Thoracic aorta (tissue), 2 donors: ENCODE data around the gene PFKFB4. TPM values are rescaled to one million over a fixed set of nuclear protein-coding genes. Genes with fewer than 3 reads are reported as not detected.

Source experiments
- ATAC-seq: fragments of 150-250 bp; one replicate; pipeline ENCODE4 v1.8.0; 2017; ENCODE audit warnings: low read depth; ENCODE audit not compliant: insufficient number of reproducible peaks, low FRiP score
- DNase-seq: peaks from one replicate; pipeline ENCODE4 v3.0.0-alpha.2; 2020; ENCODE audit warnings: low spot score
- H3K27ac ChIP-seq, 2 donors: fragments of 200-600 bp; sonication (generic); 1 replicate in 1 of 2; 2 replicates in 1 of 2; pipeline ENCODE4 v1.5.1; 2016; ENCODE audit warnings: mild to moderate bottlenecking in 2 of 2, moderate library complexity in 2 of 2
- H3K27me3 ChIP-seq: fragments of 200-600 bp; sonication (generic); replicated peaks from 2 replicates; pipeline ENCODE4 v1.6.0; 2016; ENCODE audit warnings: mild to moderate bottlenecking; ENCODE audit not compliant: insufficient read depth
- H3K36me3 ChIP-seq: fragments of 200-600 bp; sonication (generic); one replicate; pipeline ENCODE4 v1.5.1; 2016
- H3K4me1 ChIP-seq, 2 donors: fragments of 200-600 bp; sonication (generic); 1 replicate in 1 of 2; 2 replicates in 1 of 2; pipeline versions ENCODE4 v1.5.1 to v1.6.0; 2016; ENCODE audit warnings: low read depth in 2 of 2, mild to moderate bottlenecking in 1 of 2; ENCODE audit not compliant: control insufficient read depth in 1 of 2
- H3K4me3 ChIP-seq: fragments of 200-600 bp; sonication (generic); 2 replicates; pipeline ENCODE4 v1.5.1; 2016; ENCODE audit warnings: mild to moderate bottlenecking
- H3K9me3 ChIP-seq: fragments of 200-600 bp; sonication (generic); 2 replicates; pipeline ENCODE4 v1.5.1; 2016
- CTCF ChIP-seq: fragments of 200-600 bp; sonication (generic); IDR thresholded peaks from one replicate; pipeline ENCODE4 v1.5.1; 2019; ENCODE audit warnings: antibody characterized with exemption
- total RNA-seq, 2 donors: library from RNA; depleted of rRNA; stranded (reverse); fragments of >200 nt; gene quantifications; one replicate each; pipeline versions ENCODE4 v1.1.0 to v1.2.3, GENCODE V29; 2016

PFKFB4 gene
- total RNA-seq, 2 donors from 2014 or later: 3.7 to 8.5 TPM

GRCh38 chr3:48599077-48599501, 42.5 kb upstream of the PFKFB4 start:
- Histone ChIP-seq H3K4me3 (peak overlapping the region; percentile 24), H3K4me1 (peaks cover 31 to 71% of the 10 kb centered on the region in 2 donors), H3K36me3 (peaks cover 40% of the 10 kb centered on the region), H3K9me3 (no peaks in the 10 kb centered on the region), H3K27me3 (no peaks in the 10 kb centered on the region), H3K27ac (peak overlapping the region; percentile 90 to 93)
- DNase-seq (no peak), ATAC-seq (no peak)
- no peak for TF ChIP-seq CTCF

- Histone ChIP-seq H3K36me3 (peaks cover 34% of the 10 kb centered on the region), H3K27me3 (no peaks in the 10 kb centered on the region), H3K4me1 (peaks cover 31 to 73% of the 10 kb centered on the region in 2 donors), H3K27ac (peak overlapping the region; percentile 90 to 93), H3K9me3 (no peaks in the 10 kb centered on the region), H3K4me3 (peak overlapping the region; percentile 24)
- TF ChIP-seq CTCF: no peak
- ATAC-seq: peak; percentile 82
- peak; percentile 61 for DNase-seq
Measured at GRCh38 chr3:48598323-48599076, 41.9 kb upstream of the PFKFB4 start.

GRCh38 chr3:48597408-48597800, 40.8 kb upstream of the PFKFB4 start:
- no peak overlapping the region for H3K4me3 ChIP-seq

GRCh38 chr3:48596676-48597407, 40.2 kb upstream of the PFKFB4 start:
- no peak for TF ChIP-seq CTCF
- DNase-seq (no peak), ATAC-seq (no peak)
- H3K36me3 ChIP-seq: peaks cover 19% of the 10 kb centered on the region
- peaks cover 31 to 73% of the 10 kb centered on the region in 2 donors for H3K4me1 ChIP-seq
- H3K27ac ChIP-seq: peak overlapping the region; percentile 90 to 93
- H3K4me3 ChIP-seq: no peak overlapping the region
- H3K27me3 ChIP-seq: no peaks in the 10 kb centered on the region
- H3K9me3 ChIP-seq: no peaks in the 10 kb centered on the region

More at GRCh38 chr3:48597408-48597800, 40.8 kb upstream of the PFKFB4 start:
- H3K36me3 ChIP-seq: peaks cover 24% of the 10 kb centered on the region
- DNase-seq (no peak), ATAC-seq (no peak)
- no peak for TF ChIP-seq CTCF
- no peaks in the 10 kb centered on the region for H3K27me3 ChIP-seq
- H3K9me3 ChIP-seq: no peaks in the 10 kb centered on the region
- peak overlapping the region; percentile 90 to 93 for H3K27ac ChIP-seq
- peaks cover 31 to 73% of the 10 kb centered on the region in 2 donors for H3K4me1 ChIP-seq

GRCh38 chr3:48596157-48596556, 39.6 kb upstream of the PFKFB4 start:
- peak overlapping the region; percentile 30 to 93 for H3K27ac ChIP-seq
- ATAC-seq (no peak), DNase-seq (no peak)
- peaks cover 31 to 72% of the 10 kb centered on the region in 2 donors for H3K4me1 ChIP-seq
- no peak overlapping the region for H3K4me3 ChIP-seq
- H3K36me3 ChIP-seq: peaks cover 13% of the 10 kb centered on the region
- H3K9me3 ChIP-seq: no peaks in the 10 kb centered on the region
- H3K27me3 ChIP-seq: no peaks in the 10 kb centered on the region
- no peak for TF ChIP-seq CTCF
